Skeletal muscle tissue (tissue), 4 donors: ENCODE measurements around the gene PIP5KL1. TPM values are rescaled to one million over a fixed set of nuclear protein-coding genes. Genes with fewer than 3 reads are reported as not detected.

Experiments
- H3K27ac ChIP-seq: one replicate; pipeline ENCODE4 v1.7.0; 2013; ENCODE audit warnings: mild to moderate bottlenecking, low read depth, low read length, inconsistent platforms
- H3K27me3 ChIP-seq, 3 donors: one replicate each; pipeline ENCODE4 v1.7.0; 2013; ENCODE audit warnings: low read length in 3 of 3; ENCODE audit not compliant: control insufficient read depth in 3 of 3, insufficient read depth in 3 of 3
- H3K36me3 ChIP-seq, 3 donors: one replicate each; pipeline ENCODE4 v1.7.0; 2013; ENCODE audit warnings: low read length in 3 of 3; ENCODE audit not compliant: control insufficient read depth in 3 of 3, insufficient read depth in 3 of 3
- H3K4me1 ChIP-seq, 3 donors: one replicate each; pipeline ENCODE4 v1.7.0; 2013; ENCODE audit warnings: low read length in 3 of 3, mild to moderate bottlenecking in 3 of 3; ENCODE audit not compliant: control insufficient read depth in 3 of 3, insufficient read depth in 3 of 3
- H3K4me3 ChIP-seq, 3 donors: one replicate each; pipeline ENCODE4 v1.7.0; 2013; ENCODE audit warnings: low read length in 3 of 3
- H3K9ac ChIP-seq, 3 donors: one replicate each; pipeline ENCODE4 v1.7.0; 2013; ENCODE audit warnings: low read length in 3 of 3, mild to moderate bottlenecking in 3 of 3, moderate library complexity in 2 of 3, low read depth in 1 of 3
- H3K9me3 ChIP-seq, 3 donors: one replicate each; pipeline ENCODE4 v1.7.0; 2013; ENCODE audit warnings: low read length in 3 of 3; ENCODE audit not compliant: control insufficient read depth in 3 of 3
- total RNA-seq: library from RNA; depleted of rRNA; stranded (reverse); fragments of >200 nt; gene quantifications from one replicate; pipeline ENCODE4 v1.2.3, GENCODE V29; 2014
- donor health status: Osteomylitis.

Gene PIP5KL1
- total RNA-seq, 1 donor from 2014 or later, result not detected

GRCh38 chr9:127974769-127975261 lies 44.2 kb upstream of the PIP5KL1 start:
- Histone ChIP-seq H3K27ac (no peak overlapping the region), H3K4me1 (peaks cover 90 to 97% (median 93%) of the 10 kb centered on the region in 3 donors), H3K9me3 (no peaks in the 10 kb centered on the region), H3K27me3 (no peaks in the 10 kb centered on the region), H3K4me3 (no peak overlapping the region), H3K9ac (peak overlapping the region in 1 of 3 donors; percentile 33), H3K36me3 (no peaks in the 10 kb centered on the region)

- H3K36me3 ChIP-seq, result no peaks in the 10 kb centered on the region
- H3K4me1 ChIP-seq, result peaks cover 90 to 97% (median 93%) of the 10 kb centered on the region in 3 donors
- H3K27ac ChIP-seq, result peak overlapping the region; percentile 64
- no peaks in the 10 kb centered on the region for H3K9me3 ChIP-seq
- H3K4me3 ChIP-seq, result peak overlapping the region in 2 of 3 donors; percentile 24 to 35
- H3K9ac ChIP-seq, result peak overlapping the region in 2 of 3 donors; percentile 34 to 75
- H3K27me3 ChIP-seq, result no peaks in the 10 kb centered on the region
These were observed 43.6 kb upstream of the PIP5KL1 start for GRCh38 chr9:127974001-127974768.

- Histone ChIP-seq H3K36me3 (no peaks in the 10 kb centered on the region), H3K4me1 (peaks cover 90 to 99% (median 94%) of the 10 kb centered on the region in 3 donors), H3K27me3 (no peaks in the 10 kb centered on the region), H3K27ac (peak overlapping the region; percentile 64), H3K4me3 (peak overlapping the region; percentile 6 to 35 (median 24)), H3K9ac (peak overlapping the region; percentile 10 to 75 (median 66)), H3K9me3 (no peaks in the 10 kb centered on the region)
These were observed 42.8 kb upstream of the PIP5KL1 start for GRCh38 chr9:127973169-127974000.

- peak overlapping the region; percentile 64 for H3K27ac ChIP-seq
- peaks cover 84 to 99% (median 92%) of the 10 kb centered on the region in 3 donors for H3K4me1 ChIP-seq
- H3K4me3 ChIP-seq, result peak overlapping the region; percentile 36 to 54 (median 38)
- peak overlapping the region; percentile 10 to 75 (median 66) for H3K9ac ChIP-seq
- H3K27me3 ChIP-seq, result no peaks in the 10 kb centered on the region
- H3K9me3 ChIP-seq, result no peaks in the 10 kb centered on the region
- no peaks in the 10 kb centered on the region for H3K36me3 ChIP-seq
These were observed 41.8 kb upstream of the PIP5KL1 start for GRCh38 chr9:127972236-127972871.

- H3K9me3 ChIP-seq, result no peaks in the 10 kb centered on the region
- peak overlapping the region; percentile 64 for H3K27ac ChIP-seq
- H3K9ac ChIP-seq, result peak overlapping the region; percentile 10 to 75 (median 33)
- no peaks in the 10 kb centered on the region for H3K27me3 ChIP-seq
- H3K36me3 ChIP-seq, result no peaks in the 10 kb centered on the region
- peaks cover 84 to 99% (median 92%) of the 10 kb centered on the region in 3 donors for H3K4me1 ChIP-seq
- H3K4me3 ChIP-seq, result peak overlapping the region in 1 of 3 donors; percentile 54
These were observed 41.0 kb upstream of the PIP5KL1 start for GRCh38 chr9:127971357-127972235.

- Histone ChIP-seq H3K27me3 (no peaks in the 10 kb centered on the region), H3K36me3 (no peaks in the 10 kb centered on the region), H3K27ac (no peak overlapping the region), H3K9me3 (no peaks in the 10 kb centered on the region), H3K4me3 (no peak overlapping the region), H3K4me1 (peaks cover 84 to 99% (median 92%) of the 10 kb centered on the region in 3 donors), H3K9ac (peak overlapping the region in 1 of 3 donors; percentile 16)
These were observed 40.1 kb upstream of the PIP5KL1 start for GRCh38 chr9:127970401-127971313.

GRCh38 chr9:127968700-127969383 lies 38.3 kb upstream of the PIP5KL1 start:
- H3K4me1 ChIP-seq, result peaks cover 74 to 96% (median 83%) of the 10 kb centered on the region in 3 donors

GRCh38 chr9:127968042-127968441 lies 37.5 kb upstream of the PIP5KL1 start:
- peak overlapping the region in 1 of 3 donors; percentile 50 for H3K9ac ChIP-seq
- H3K27ac ChIP-seq, result peak overlapping the region; percentile 74

More at GRCh38 chr9:127968700-127969383, 38.3 kb upstream of the PIP5KL1 start:
- peak overlapping the region; percentile 74 for H3K27ac ChIP-seq
- H3K4me3 ChIP-seq, result peak overlapping the region in 1 of 3 donors; percentile 14
- H3K27me3 ChIP-seq, result no peaks in the 10 kb centered on the region
- H3K9me3 ChIP-seq, result no peaks in the 10 kb centered on the region
- H3K36me3 ChIP-seq, result no peaks in the 10 kb centered on the region
- peak overlapping the region in 2 of 3 donors; percentile 19 to 50 for H3K9ac ChIP-seq

More at GRCh38 chr9:127968042-127968441, 37.5 kb upstream of the PIP5KL1 start:
- Histone ChIP-seq H3K4me3 (no peak overlapping the region), H3K9me3 (no peaks in the 10 kb centered on the region), H3K4me1 (peaks cover 72 to 96% (median 81%) of the 10 kb centered on the region in 3 donors), H3K27me3 (no peaks in the 10 kb centered on the region), H3K36me3 (no peaks in the 10 kb centered on the region)
